ENCODE results near the gene FN1.
A peak's percentile ranks its signal among the peaks of the same experiment; 100 is the strongest.

The FN1 gene

GRCh38 chr2:215423234-215423633 lies 12.6 kb downstream of the FN1 start:
- no peak for TF ChIP-seq Cebpa-rat (IDR thresholded peaks at IDR 0.05)
- peaks cover 0 to 99% (median 6%) of the 10 kb centered on the region in 11 experiments; a peak in 11 of 22 replicates for H3K36me3 ChIP-seq
- no peak overlapping the region; a peak in 1 of 22 replicates for H3K9ac ChIP-seq
- peaks cover 0 to 25% (median 8%) of the 10 kb centered on the region in 10 experiments; a peak in 15 of 20 replicates for H3K4me1 ChIP-seq
- no peak overlapping the region for H3K4me3 ChIP-seq
- peak overlapping the region in 8 of 11 experiments; percentile 9 to 51 (median 42); a peak in 14 of 22 replicates for H3K4me2 ChIP-seq
- peaks cover 0 to 75% (median 0%) of the 10 kb centered on the region in 11 experiments; a peak in 6 of 22 replicates for H4K20me1 ChIP-seq
- no peaks in the 10 kb centered on the region for H3K27me3 ChIP-seq
- H3K9me3 ChIP-seq (replicated peaks in 1 of 11), result 0 out of 22 replicates have a peak, but pooled peaks cover 0 to 3% (median 0%) of the 10 kb centered on the region in 11 experiments
- no peak overlapping the region for H3K27ac ChIP-seq

GRCh38 chr2:215422676-215423075 lies 13.2 kb downstream of the FN1 start:
- Histone ChIP-seq H3K4me2 (no peak overlapping the region), H4K20me1 (peaks cover 0 to 77% (median 0%) of the 10 kb centered on the region in 11 experiments; a peak in 6 of 22 replicates), H3K36me3 (peaks cover 0 to 99% (median 6%) of the 10 kb centered on the region in 11 experiments; a peak in 11 of 22 replicates)

DNA sequence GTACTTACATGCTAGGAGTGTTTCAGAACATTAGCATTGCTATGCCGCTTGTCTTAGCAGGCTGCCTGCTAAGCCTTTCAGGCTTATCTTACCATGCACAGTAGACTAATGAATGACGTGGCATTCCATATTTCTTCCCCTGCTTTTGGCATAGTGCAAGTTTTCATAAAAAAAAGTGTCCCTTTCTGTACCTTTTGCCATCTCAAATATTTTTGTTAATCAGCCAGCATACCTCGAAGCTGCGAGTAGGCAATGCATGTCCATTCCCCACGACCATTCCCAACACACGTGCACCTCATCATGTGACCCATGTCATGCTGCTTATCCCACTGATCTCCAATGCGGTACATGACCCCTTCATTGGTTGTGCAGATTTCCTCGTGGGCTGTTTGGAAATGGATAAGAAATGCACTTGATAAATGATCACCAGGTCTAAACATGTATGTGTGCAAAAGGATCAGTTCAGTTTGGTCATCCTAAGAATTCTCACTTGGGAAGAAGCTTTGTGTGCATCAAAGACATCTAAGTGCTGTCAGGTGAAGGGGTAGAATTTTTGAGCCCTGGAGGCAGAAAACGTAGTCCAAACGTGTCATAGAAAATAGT lies 13.9 kb downstream of the FN1 start:
- no peak for TF ChIP-seq Cebpa-rat (IDR thresholded peaks at IDR 0.05)
- 0 out of 22 replicates have a peak, but pooled peaks cover 0 to 3% (median 0%) of the 10 kb centered on the region in 11 experiments for H3K9me3 ChIP-seq (replicated peaks in 1 of 11)
- H3K27me3 ChIP-seq, result no peaks in the 10 kb centered on the region
- no peak overlapping the region for H3K4me2 ChIP-seq
- H4K20me1 ChIP-seq, result peaks cover 0 to 82% (median 0%) of the 10 kb centered on the region in 11 experiments; a peak in 6 of 22 replicates
- H3K4me1 ChIP-seq, result peaks cover 0 to 25% (median 8%) of the 10 kb centered on the region in 10 experiments; a peak in 15 of 20 replicates
- peaks cover 0 to 99% (median 6%) of the 10 kb centered on the region in 11 experiments; a peak in 11 of 22 replicates for H3K36me3 ChIP-seq
- H3K4me3 ChIP-seq, result no peak overlapping the region
- H3K27ac ChIP-seq, result no peak overlapping the region
- H3K9ac ChIP-seq, result no peak overlapping the region

More at GRCh38 chr2:215422676-215423075, 13.2 kb downstream of the FN1 start:
- no peak overlapping the region for H3K9ac ChIP-seq
- no peak overlapping the region for H3K4me3 ChIP-seq
- 0 out of 22 replicates have a peak, but pooled peaks cover 0 to 3% (median 0%) of the 10 kb centered on the region in 11 experiments for H3K9me3 ChIP-seq (replicated peaks in 1 of 11)
- no peaks in the 10 kb centered on the region for H3K27me3 ChIP-seq
- peaks cover 0 to 25% (median 8%) of the 10 kb centered on the region in 10 experiments; a peak in 15 of 20 replicates for H3K4me1 ChIP-seq
- TF ChIP-seq Cebpa-rat (IDR thresholded peaks at IDR 0.05), result no peak
- no peak overlapping the region; a peak in 1 of 22 replicates for H3K27ac ChIP-seq

- no peaks in the 10 kb centered on the region for H3K9me3 ChIP-seq (replicated peaks in 1 of 11)
- no peak overlapping the region for H3K4me3 ChIP-seq
- no peaks in the 10 kb centered on the region for H3K27me3 ChIP-seq
- H3K27ac ChIP-seq, result no peak overlapping the region
- peaks cover 0 to 81% (median 0%) of the 10 kb centered on the region in 11 experiments; a peak in 6 of 22 replicates for H4K20me1 ChIP-seq
- H3K36me3 ChIP-seq, result peaks cover 0 to 99% (median 6%) of the 10 kb centered on the region in 11 experiments; a peak in 11 of 22 replicates
- no peak overlapping the region for H3K4me2 ChIP-seq
- TF ChIP-seq Cebpa-rat (IDR thresholded peaks at IDR 0.05), result no peak
- peaks cover 0 to 25% (median 8%) of the 10 kb centered on the region in 10 experiments; a peak in 15 of 20 replicates for H3K4me1 ChIP-seq
- no peak overlapping the region for H3K9ac ChIP-seq
These were observed 15.4 kb downstream of the FN1 start for GRCh38 chr2:215420471-215420935.

GRCh38 chr2:215419769-215420470 lies 15.9 kb downstream of the FN1 start:
- Histone ChIP-seq H3K36me3 (peaks cover 0 to 99% (median 6%) of the 10 kb centered on the region in 11 experiments; a peak in 11 of 22 replicates), H3K9ac (no peak overlapping the region), H3K9me3 (replicated peaks in 1 of 11) (no peaks in the 10 kb centered on the region), H3K4me1 (peaks cover 0 to 19% (median 8%) of the 10 kb centered on the region in 10 experiments; a peak in 15 of 20 replicates), H3K27ac (no peak overlapping the region), H3K4me2 (no peak overlapping the region), H3K27me3 (no peaks in the 10 kb centered on the region), H4K20me1 (peaks cover 0 to 75% (median 0%) of the 10 kb centered on the region in 11 experiments; a peak in 6 of 22 replicates), H3K4me3 (no peak overlapping the region)
- TF ChIP-seq Cebpa-rat (IDR thresholded peaks at IDR 0.05), result no peak

GRCh38 chr2:215419113-215419512 lies 16.8 kb downstream of the FN1 start:
- no peaks in the 10 kb centered on the region for H3K9me3 ChIP-seq (replicated peaks in 1 of 11)
- TF ChIP-seq Cebpa-rat (IDR thresholded peaks at IDR 0.05), result no peak
- no peak overlapping the region for H3K27ac ChIP-seq
- no peaks in the 10 kb centered on the region for H3K27me3 ChIP-seq
- H3K4me1 ChIP-seq, result peaks cover 0 to 12% (median 8%) of the 10 kb centered on the region in 10 experiments; a peak in 15 of 20 replicates
- H3K9ac ChIP-seq, result no peak overlapping the region
- peaks cover 0 to 73% (median 0%) of the 10 kb centered on the region in 11 experiments; a peak in 6 of 22 replicates for H4K20me1 ChIP-seq
- H3K36me3 ChIP-seq, result peaks cover 0 to 99% (median 6%) of the 10 kb centered on the region in 11 experiments; a peak in 11 of 22 replicates
- no peak overlapping the region for H3K4me3 ChIP-seq
- no peak overlapping the region for H3K4me2 ChIP-seq

- Histone ChIP-seq H3K27me3 (no peaks in the 10 kb centered on the region), H3K9me3 (replicated peaks in 1 of 11) (no peaks in the 10 kb centered on the region), H3K4me1 (peaks cover 0 to 4% (median 3%) of the 10 kb centered on the region in 10 experiments; a peak in 15 of 20 replicates), H3K4me3 (no peak overlapping the region), H3K36me3 (peaks cover 0 to 99% (median 3%) of the 10 kb centered on the region in 11 experiments; a peak in 11 of 22 replicates), H3K9ac (no peak overlapping the region), H3K4me2 (no peak overlapping the region), H4K20me1 (peaks cover 0 to 70% (median 0%) of the 10 kb centered on the region in 11 experiments; a peak in 6 of 22 replicates), H3K27ac (no peak overlapping the region)
- no peak for TF ChIP-seq Cebpa-rat (IDR thresholded peaks at IDR 0.05)
These were observed 17.6 kb downstream of the FN1 start for GRCh38 chr2:215418064-215418963.

DNA sequence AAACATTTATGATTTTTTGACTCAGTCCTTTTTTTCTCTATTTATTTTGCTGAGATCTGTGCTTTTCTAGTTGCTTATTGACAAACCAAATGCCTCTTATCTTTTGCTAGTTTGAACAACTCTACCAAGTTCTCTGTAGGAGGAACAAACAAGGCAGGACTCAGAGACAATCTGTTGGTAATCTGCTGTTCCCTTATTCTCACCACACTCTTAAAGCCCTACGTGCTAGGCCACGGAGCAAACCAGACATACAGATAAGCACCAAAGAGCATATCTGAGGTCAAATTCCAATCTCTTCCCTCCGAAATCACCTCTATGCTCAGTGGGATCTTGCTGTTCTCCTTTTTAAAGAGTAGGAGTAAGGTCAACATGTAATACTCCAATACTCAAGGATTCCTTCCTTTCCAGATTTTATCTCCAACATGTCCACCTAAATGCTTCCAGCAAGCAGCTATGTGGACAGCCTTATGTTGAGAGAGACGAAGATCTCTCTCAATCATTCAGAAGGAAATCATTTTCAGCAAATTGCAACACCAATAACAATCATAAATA lies 18.4 kb downstream of the FN1 start:
- H3K4me3 ChIP-seq, result no peak overlapping the region
- H3K9ac ChIP-seq, result no peak overlapping the region
- H3K27ac ChIP-seq, result 0 out of 22 replicates have a peak overlapping the region, but pooled peaks of 1 of the 11 experiments have one; percentile 11
- peaks cover 0 to under 1% (median 0%) of the 10 kb centered on the region in 10 experiments; a peak in 2 of 20 replicates for H3K4me1 ChIP-seq
- H3K36me3 ChIP-seq, result peaks cover 0 to 99% (median 3%) of the 10 kb centered on the region in 11 experiments; a peak in 10 of 22 replicates
- no peak overlapping the region for H3K4me2 ChIP-seq
- H3K27me3 ChIP-seq, result no peaks in the 10 kb centered on the region
- H4K20me1 ChIP-seq, result peaks cover 0 to 71% (median 0%) of the 10 kb centered on the region in 11 experiments; a peak in 6 of 22 replicates
- no peaks in the 10 kb centered on the region for H3K9me3 ChIP-seq (replicated peaks in 1 of 11)
- no peak for TF ChIP-seq Cebpa-rat (IDR thresholded peaks at IDR 0.05)
